Chondrocyte (in vitro differentiated cells): ENCODE data around the gene GSDMA. TPM values are rescaled to one million over a fixed set of nuclear protein-coding genes. Genes with fewer than 3 reads are reported as not detected.

Experiments
- DNase-seq: peaks from one replicate; pipeline ENCODE4 v3.0.0; 2021; ENCODE audit warnings: mixed read lengths, low spot score
- H3K27ac Mint-ChIP-seq: one replicate; pipeline ENCODE4 v1.8.0; 2021; ENCODE audit warnings: mild to moderate bottlenecking, moderate library complexity, mixed read lengths; ENCODE audit not compliant: unreplicated experiment
- H3K27me3 Mint-ChIP-seq: 2 replicates; pipeline ENCODE4 v1.8.0; 2021; ENCODE audit warnings: low read depth, mixed read lengths
- H3K36me3 Mint-ChIP-seq: 2 replicates; pipeline ENCODE4 v1.8.0; 2021; ENCODE audit warnings: low read depth, mixed read lengths
- H3K4me1 Mint-ChIP-seq: 2 replicates; pipeline ENCODE4 v1.8.0; 2021; ENCODE audit warnings: low read depth, mild to moderate bottlenecking, mixed read lengths
- H3K4me3 Mint-ChIP-seq: one replicate; pipeline ENCODE4 v1.8.0; 2021; ENCODE audit warnings: mild to moderate bottlenecking, moderate library complexity, mixed read lengths; ENCODE audit not compliant: unreplicated experiment
- H3K9me3 Mint-ChIP-seq: 2 replicates; pipeline ENCODE4 v1.8.0; 2021; ENCODE audit warnings: low read depth, mixed read lengths
- total RNA-seq: library from RNA; stranded (reverse); gene quantifications from 3 replicates; pipeline ENCODE4 v1.2.1, GENCODE V29; 2021
- TF ChIP-seq, protein P1 (sequence below): fragments of 200-600 bp; sonication (generic); IDR thresholded peaks from 2 replicates; pipeline ENCODE4 v1.5.0; 2021; ENCODE audit warnings: antibody characterized with exemption, mild to moderate bottlenecking, moderate library complexity

Gene GSDMA
- total RNA-seq, 1 donor from 2014 or later = not detected

DNA sequence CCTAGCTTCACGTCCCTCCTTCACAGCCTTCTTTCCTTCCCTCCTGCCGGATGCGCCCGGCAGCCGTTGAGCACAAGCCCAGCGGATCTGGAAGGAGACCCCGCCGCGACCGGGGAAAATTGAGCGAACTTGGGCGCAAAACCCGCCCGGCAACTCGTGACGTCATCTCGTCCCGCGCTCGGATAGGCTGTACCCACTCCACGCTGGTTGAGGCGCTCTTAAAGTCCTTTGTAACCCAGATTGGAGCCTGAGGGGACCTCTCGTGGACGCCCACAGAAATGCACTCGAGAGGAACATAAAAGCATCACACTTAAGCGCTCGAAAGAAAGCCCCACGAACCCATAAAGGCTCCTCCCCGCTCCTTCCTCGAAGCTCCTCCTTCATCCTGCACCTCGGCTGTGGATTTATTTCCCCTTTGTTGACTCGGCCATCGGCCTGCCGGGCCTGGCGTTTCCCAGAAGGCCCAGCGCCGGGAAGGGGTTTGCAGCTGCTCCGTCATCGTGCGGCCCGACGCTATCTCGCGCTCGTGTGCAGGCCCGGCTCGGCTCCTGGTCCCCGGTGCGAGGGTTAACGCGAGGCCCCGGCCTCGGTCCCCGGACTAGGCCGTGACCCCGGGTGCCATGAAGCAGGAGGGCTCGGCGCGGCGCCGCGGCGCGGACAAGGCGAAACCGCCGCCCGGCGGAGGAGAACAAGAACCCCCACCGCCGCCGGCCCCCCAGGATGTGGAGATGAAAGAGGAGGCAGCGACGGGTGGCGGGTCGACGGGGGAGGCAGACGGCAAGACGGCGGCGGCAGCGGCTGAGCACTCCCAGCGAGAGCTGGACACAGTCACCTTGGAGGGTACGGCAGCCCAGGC, 17.8 kb downstream of the GSDMA start, which contains the start of gene PSMD3:
Gene PSMD3, plus strand, starts transcription at position 457 of the 856 bp plus-strand sequence. Its CDS starts 164 bp downstream, at position 621.
- peak; percentile 98 for DNase-seq
- H3K27me3 Mint-ChIP-seq = peaks cover 6% of the 10 kb centered on the region
- TF ChIP-seq, protein P1, sequence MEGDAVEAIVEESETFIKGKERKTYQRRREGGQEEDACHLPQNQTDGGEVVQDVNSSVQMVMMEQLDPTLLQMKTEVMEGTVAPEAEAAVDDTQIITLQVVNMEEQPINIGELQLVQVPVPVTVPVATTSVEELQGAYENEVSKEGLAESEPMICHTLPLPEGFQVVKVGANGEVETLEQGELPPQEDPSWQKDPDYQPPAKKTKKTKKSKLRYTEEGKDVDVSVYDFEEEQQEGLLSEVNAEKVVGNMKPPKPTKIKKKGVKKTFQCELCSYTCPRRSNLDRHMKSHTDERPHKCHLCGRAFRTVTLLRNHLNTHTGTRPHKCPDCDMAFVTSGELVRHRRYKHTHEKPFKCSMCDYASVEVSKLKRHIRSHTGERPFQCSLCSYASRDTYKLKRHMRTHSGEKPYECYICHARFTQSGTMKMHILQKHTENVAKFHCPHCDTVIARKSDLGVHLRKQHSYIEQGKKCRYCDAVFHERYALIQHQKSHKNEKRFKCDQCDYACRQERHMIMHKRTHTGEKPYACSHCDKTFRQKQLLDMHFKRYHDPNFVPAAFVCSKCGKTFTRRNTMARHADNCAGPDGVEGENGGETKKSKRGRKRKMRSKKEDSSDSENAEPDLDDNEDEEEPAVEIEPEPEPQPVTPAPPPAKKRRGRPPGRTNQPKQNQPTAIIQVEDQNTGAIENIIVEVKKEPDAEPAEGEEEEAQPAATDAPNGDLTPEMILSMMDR = peak; percentile 81
- peak within 1 kb of the TSS; percentile 93 for H3K27ac Mint-ChIP-seq
- peaks cover 29% of the 10 kb centered on the region for H3K4me1 Mint-ChIP-seq
- peak within 1 kb of the TSS; percentile 92 for H3K4me3 Mint-ChIP-seq
- peaks cover 7% of the 10 kb centered on the region for H3K36me3 Mint-ChIP-seq
- H3K9me3 Mint-ChIP-seq = no peaks in the 10 kb centered on the region

DNA sequence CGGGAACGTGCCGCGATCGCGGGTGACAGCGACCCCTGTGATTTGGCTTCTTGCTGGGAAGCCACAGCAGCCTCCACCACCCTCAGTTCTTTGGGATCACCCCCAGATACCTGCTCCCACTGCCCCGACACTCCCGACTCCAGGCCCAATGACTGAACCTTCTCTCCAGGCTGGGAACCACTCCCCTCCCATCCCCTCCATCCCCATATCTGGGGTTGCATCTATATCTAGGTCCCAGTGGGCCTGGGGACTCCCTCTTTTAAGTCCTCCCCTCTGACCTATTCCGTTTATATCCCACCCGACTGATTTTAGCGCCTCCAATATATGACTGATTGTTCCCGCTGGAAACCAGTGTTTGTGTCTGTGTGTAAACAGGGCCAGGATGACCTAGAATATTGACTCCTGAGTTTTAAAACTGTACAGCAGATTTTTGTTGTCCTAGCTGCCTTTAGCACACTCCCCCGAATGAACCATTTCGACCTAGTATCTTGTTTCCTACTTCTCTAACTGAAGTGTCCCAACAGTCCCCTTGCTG, 18.5 kb downstream of the GSDMA start:
- Mint-ChIP-seq H3K4me1 (peaks cover 29% of the 10 kb centered on the region), H3K27ac (peak overlapping the region; percentile 93), H3K27me3 (peaks cover 2% of the 10 kb centered on the region), H3K9me3 (no peaks in the 10 kb centered on the region), H3K36me3 (peaks cover 12% of the 10 kb centered on the region), H3K4me3 (peak overlapping the region; percentile 92)
- TF ChIP-seq, protein P1 = no peak
- no peak for DNase-seq

DNA sequence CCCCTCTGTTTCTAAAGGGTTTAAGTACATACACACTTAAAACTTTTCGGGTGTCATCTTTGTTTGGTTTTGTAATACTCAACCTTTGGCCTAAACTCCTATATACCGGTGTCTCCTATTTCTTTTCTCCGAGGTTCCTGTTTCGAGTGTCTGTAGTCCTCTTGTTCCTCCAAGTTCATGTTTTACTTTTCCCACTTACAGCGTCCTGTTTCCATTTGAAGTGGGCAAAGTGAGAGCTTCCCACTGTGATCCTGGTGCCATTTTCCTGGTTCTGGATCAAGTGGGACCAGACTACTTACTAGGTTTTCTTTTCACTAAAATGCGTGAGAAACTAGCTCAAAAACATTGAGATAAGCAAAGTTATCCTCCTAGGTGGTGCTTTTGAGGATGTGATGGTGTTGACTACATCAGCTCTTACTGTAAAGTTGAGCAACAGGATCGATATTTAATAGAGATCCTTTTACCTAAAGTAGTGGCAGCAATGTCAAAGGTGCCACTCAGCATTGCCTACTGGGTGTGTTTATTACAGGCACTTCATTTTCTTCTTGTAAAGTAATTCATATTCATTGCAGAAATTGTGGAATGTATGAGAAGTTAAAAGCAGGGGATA, 19.1 kb downstream of the GSDMA start:
- TF ChIP-seq, protein P1 = no peak
- no peak for DNase-seq
- peak overlapping the region; percentile 92 for H3K4me3 Mint-ChIP-seq
- no peaks in the 10 kb centered on the region for H3K27me3 Mint-ChIP-seq
- H3K4me1 Mint-ChIP-seq = peaks cover 29% of the 10 kb centered on the region
- H3K9me3 Mint-ChIP-seq = no peaks in the 10 kb centered on the region
- H3K27ac Mint-ChIP-seq = peak overlapping the region; percentile 93
- H3K36me3 Mint-ChIP-seq = peaks cover 17% of the 10 kb centered on the region

DNA sequence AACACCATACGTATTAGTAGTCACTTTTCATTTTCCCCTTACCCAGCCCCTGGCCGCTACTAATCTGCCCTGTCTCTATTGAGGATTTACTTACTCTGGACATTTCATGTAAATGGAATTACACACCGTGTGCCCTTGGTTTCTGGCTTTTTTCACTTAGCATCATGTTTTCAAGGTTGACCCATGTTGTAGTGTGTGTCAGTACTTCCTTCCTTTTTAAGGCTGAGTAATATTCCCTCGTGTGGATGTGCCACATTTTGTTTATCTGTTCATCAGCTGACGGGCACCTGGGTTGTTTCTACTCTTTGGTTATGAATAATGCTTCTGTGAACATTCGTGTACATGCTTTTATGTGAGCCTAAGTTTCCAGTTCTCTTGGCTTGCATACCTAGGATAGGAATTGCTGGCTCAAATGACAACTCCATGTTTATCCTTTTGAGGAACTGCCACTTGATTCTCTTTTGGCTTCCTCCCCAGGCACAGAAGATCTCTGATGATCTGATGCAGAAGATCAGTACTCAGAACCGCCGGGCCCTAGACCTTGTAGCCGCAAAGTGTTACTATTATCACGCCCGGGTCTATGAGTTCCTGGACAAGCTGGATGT, 25.5 kb downstream of the GSDMA start:
- H3K9me3 Mint-ChIP-seq = no peaks in the 10 kb centered on the region
- no peaks in the 10 kb centered on the region for H3K4me1 Mint-ChIP-seq
- H3K27me3 Mint-ChIP-seq = no peaks in the 10 kb centered on the region
- no peak overlapping the region for H3K4me3 Mint-ChIP-seq
- peaks cover 63% of the 10 kb centered on the region for H3K36me3 Mint-ChIP-seq
- DNase-seq = no peak
- H3K27ac Mint-ChIP-seq = no peak overlapping the region
- TF ChIP-seq, protein P1 = no peak

DNA sequence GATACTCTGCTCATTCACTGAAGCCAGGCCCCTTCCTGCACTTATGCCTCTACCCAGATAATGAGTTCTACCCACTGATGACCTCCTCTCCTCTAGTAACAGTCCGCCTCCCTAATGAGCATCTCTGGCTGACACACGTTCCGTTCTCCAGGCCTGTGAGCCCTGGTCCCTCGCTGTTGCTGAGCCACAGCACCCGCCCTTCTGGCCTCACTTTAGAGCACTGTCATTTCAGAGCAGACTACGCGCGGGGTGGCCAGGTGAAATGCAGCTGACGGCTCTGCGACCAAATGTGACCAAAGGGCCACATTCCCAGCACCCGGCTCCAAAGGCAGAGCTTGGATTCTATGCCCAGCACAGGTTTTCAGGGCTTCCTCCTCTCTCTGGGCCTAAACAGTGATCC, 31.6 kb downstream of the GSDMA start:
- Mint-ChIP-seq H3K4me3 (no peak overlapping the region), H3K36me3 (peaks cover 62% of the 10 kb centered on the region)
- TF ChIP-seq, protein P1 = no peak

More for the DNA sequence above, 31.6 kb downstream of the GSDMA start:
- Mint-ChIP-seq H3K4me1 (no peaks in the 10 kb centered on the region), H3K9me3 (no peaks in the 10 kb centered on the region), H3K27ac (no peak overlapping the region), H3K27me3 (no peaks in the 10 kb centered on the region)
- no peak for DNase-seq
